Loucy (cell line): Measurements from ENCODE around the gene C13orf46.

Source experiments
- H2AFZ ChIP-seq: fragments of 200-600 bp; sonication (generic); 2 replicates; pipeline ENCODE4 v1.6.0; 2016; ENCODE audit warnings: antibody characterized with exemption, mild to moderate bottlenecking, low read length, moderate library complexity
- H3F3A ChIP-seq: fragments of 200-600 bp; 2 replicates; pipeline ENCODE4 v1.6.0; 2016; ENCODE audit warnings: antibody characterized with exemption, low read depth, mild to moderate bottlenecking
- H3K27me3 ChIP-seq: fragments of 200-600 bp; sonication (generic); 2 replicates; pipeline ENCODE4 v1.6.1; 2014; ENCODE audit warnings: low read length, mild to moderate bottlenecking; ENCODE audit not compliant: insufficient read depth, poor library complexity, severe bottlenecking
- H3K36me3 ChIP-seq: fragments of 200-600 bp; sonication (generic); 2 replicates; pipeline ENCODE4 v1.6.1; 2016; ENCODE audit warnings: low read length; ENCODE audit not compliant: insufficient read depth
- H3K4me1 ChIP-seq: fragments of 200-600 bp; sonication (generic); 2 replicates; pipeline ENCODE4 v1.5.1; 2014; ENCODE audit warnings: low read length, mild to moderate bottlenecking; ENCODE audit not compliant: insufficient read depth, poor library complexity, severe bottlenecking
- H3K4me2 ChIP-seq: fragments of 200-600 bp; sonication (generic); 2 replicates; pipeline ENCODE4 v1.6.0; 2014; ENCODE audit warnings: antibody characterized with exemption, low read length, low read depth, mild to moderate bottlenecking; ENCODE audit not compliant: poor library complexity, severe bottlenecking
- H3K4me3 ChIP-seq: fragments of 200-600 bp; sonication (generic); 2 replicates; pipeline ENCODE4 v1.5.1; 2014; ENCODE audit warnings: low read length, mild to moderate bottlenecking, mixed read lengths; ENCODE audit not compliant: poor library complexity, severe bottlenecking
- H3K79me2 ChIP-seq: fragments of 200-600 bp; sonication (generic); 2 replicates; pipeline ENCODE4 v1.6.1; 2014; ENCODE audit warnings: low read length; ENCODE audit not compliant: insufficient read depth
- H3K9ac ChIP-seq: fragments of 200-600 bp; sonication (generic); 2 replicates; pipeline ENCODE4 v1.6.0; 2014; ENCODE audit warnings: mild to moderate bottlenecking, low read depth, low read length, moderate library complexity; ENCODE audit not compliant: poor library complexity, severe bottlenecking
- H3K9me2 ChIP-seq: fragments of 200-600 bp; sonication (generic); replicated peaks from 2 replicates; pipeline ENCODE4 v1.6.1; 2016; ENCODE audit warnings: low read depth, low read length, mixed read lengths
- H3K9me3 ChIP-seq: fragments of 200-600 bp; sonication (generic); 2 replicates; pipeline ENCODE4 v1.6.1; 2014; ENCODE audit warnings: mild to moderate bottlenecking, antibody characterized with exemption, low read length, low read depth; ENCODE audit not compliant: insufficient read depth
- H4K20me1 ChIP-seq: fragments of 200-600 bp; sonication (generic); 2 replicates; pipeline ENCODE4 v1.6.0; 2014; ENCODE audit warnings: antibody characterized with exemption, low read length, mild to moderate bottlenecking; ENCODE audit not compliant: insufficient read depth, poor library complexity, severe bottlenecking
- CTCF ChIP-seq: fragments of 200-600 bp; sonication (generic); conservative IDR thresholded peaks from 2 replicates; pipeline ENCODE4 v1.5.1; 2014; ENCODE audit warnings: mild to moderate bottlenecking, antibody characterized with exemption, low read length
- EZH2phosphoT487 ChIP-seq: fragments of 200-600 bp; IDR thresholded peaks from 2 replicates; pipeline ENCODE4 v1.6.1; 2018; ENCODE audit warnings: antibody characterized with exemption, mild to moderate bottlenecking, moderate library complexity, borderline replicate concordance

Gene C13orf46

GRCh38 chr13:114007566-114007965, 33.7 kb upstream of the C13orf46 start:
- Histone ChIP-seq H2AFZ (no peak overlapping the region), H4K20me1 (no peaks in the 10 kb centered on the region), H3K4me3 (no peak overlapping the region), H3K4me2 (no peak overlapping the region), H3K27me3 (no peaks in the 10 kb centered on the region), H3K9me2 (no peaks in the 10 kb centered on the region), H3K9ac (no peak overlapping the region), H3K36me3 (peaks cover 23% of the 10 kb centered on the region; the same call in 1 of the 2 replicates), H3F3A (no peaks in the 10 kb centered on the region), H3K4me1 (no peaks in the 10 kb centered on the region), H3K9me3 (no peaks in the 10 kb centered on the region), H3K79me2 (no peaks in the 10 kb centered on the region)
- TF ChIP-seq CTCF (no peak), EZH2phosphoT487 (no peak)

GRCh38 chr13:114005206-114005724, 31.4 kb upstream of the C13orf46 start:
- peaks cover 15% of the 10 kb centered on the region; the same call in 1 of the 2 replicates for H3K36me3 ChIP-seq
- H3K4me1 ChIP-seq, result no peaks in the 10 kb centered on the region
- H3K9me2 ChIP-seq, result no peaks in the 10 kb centered on the region
- H3F3A ChIP-seq, result no peaks in the 10 kb centered on the region
- no peak overlapping the region for H3K4me2 ChIP-seq
- H3K27me3 ChIP-seq, result no peaks in the 10 kb centered on the region
- H3K9me3 ChIP-seq, result no peaks in the 10 kb centered on the region
- no peaks in the 10 kb centered on the region for H4K20me1 ChIP-seq
- H3K9ac ChIP-seq, result no peak overlapping the region
- no peaks in the 10 kb centered on the region for H3K79me2 ChIP-seq
- no peak overlapping the region for H2AFZ ChIP-seq
- H3K4me3 ChIP-seq, result no peak overlapping the region
- no peak for TF ChIP-seq CTCF
- no peak for TF ChIP-seq EZH2phosphoT487

GRCh38 chr13:114004420-114005205, 30.7 kb upstream of the C13orf46 start:
- Histone ChIP-seq H3K4me1 (no peaks in the 10 kb centered on the region), H3K9me3 (no peaks in the 10 kb centered on the region), H4K20me1 (no peaks in the 10 kb centered on the region), H3K4me2 (no peak overlapping the region), H3K4me3 (no peak overlapping the region), H3F3A (no peaks in the 10 kb centered on the region), H3K9ac (no peak overlapping the region), H3K36me3 (peaks cover 8% of the 10 kb centered on the region; the same call in 1 of the 2 replicates), H3K27me3 (no peaks in the 10 kb centered on the region), H3K9me2 (no peaks in the 10 kb centered on the region), H2AFZ (no peak overlapping the region), H3K79me2 (no peaks in the 10 kb centered on the region)
- TF ChIP-seq EZH2phosphoT487 (no peak), CTCF (no peak)
